HG03342 (cell line): Measurements from ENCODE around the gene ITGB1BP1.

ENCODE experiments used
- ATAC-seq: cut with Tn5 transposase; IDR thresholded peaks from one replicate; pipeline ENCODE4 v1.9.1; 2021; ENCODE audit warnings: mild to moderate bottlenecking, moderate library complexity; ENCODE audit not compliant: unreplicated experiment

The ITGB1BP1 gene

DNA sequence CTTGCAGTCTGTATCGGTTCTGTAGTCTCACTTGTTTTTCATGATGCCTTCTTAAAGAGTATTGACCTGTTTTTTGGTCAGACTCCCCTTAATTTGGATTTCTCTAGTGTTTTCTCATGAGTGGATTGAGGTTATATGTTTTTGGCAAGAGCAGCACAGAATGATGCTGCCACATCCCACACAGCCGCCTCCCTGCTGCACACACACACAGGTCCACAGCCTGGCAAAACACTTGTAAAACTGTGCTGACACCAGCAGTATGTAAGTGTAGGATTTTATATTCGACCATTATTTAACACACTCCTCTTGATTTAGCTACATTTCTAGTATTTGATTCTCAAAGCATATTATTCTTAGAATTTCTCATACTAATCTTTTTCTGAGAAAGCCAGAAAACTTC lies 68.1 kb downstream of the ITGB1BP1 start:
- ATAC-seq = no peak

DNA sequence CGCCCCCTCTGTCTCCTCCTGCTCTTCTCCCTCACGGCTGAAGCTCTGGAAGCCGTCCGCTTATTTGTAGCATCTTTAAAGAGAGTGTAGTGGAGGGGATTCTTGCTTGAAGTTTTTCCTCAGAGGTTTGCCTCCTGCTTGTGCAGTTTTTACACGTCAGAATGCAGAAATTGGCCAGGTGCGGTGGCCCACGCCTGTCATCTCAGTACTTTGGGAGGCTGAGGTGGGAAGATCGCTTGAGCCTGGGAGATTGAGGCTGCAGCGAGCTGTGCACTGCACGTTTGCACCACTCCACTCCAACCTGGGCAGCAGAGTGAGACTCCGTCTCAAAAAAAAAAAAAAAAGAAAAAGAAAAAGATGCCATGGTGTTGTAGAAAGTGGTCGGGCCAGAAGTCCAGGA lies 69.0 kb downstream of the ITGB1BP1 start:
- no peak for ATAC-seq
